H9 (cell line): ENCODE results near the gene TST. TPM values are rescaled to one million over a fixed set of nuclear protein-coding genes. Genes with fewer than 3 reads are reported as not detected.

Source experiments
- DNase-seq: peaks from one replicate; pipeline ENCODE4 v3.0.0-alpha.2; 2017
- H2AFZ ChIP-seq: one replicate; pipeline ENCODE4 v1.6.1; 2013; ENCODE audit warnings: mild to moderate bottlenecking, low read length, control low read depth, moderate library complexity
- H2AK5ac ChIP-seq: 2 replicates; pipeline ENCODE4 v1.6.1; 2013; ENCODE audit warnings: low read length, control low read depth, mixed read lengths; ENCODE audit not compliant: insufficient read length
- H2BK120ac ChIP-seq: one replicate; pipeline ENCODE4 v1.6.1; 2013; ENCODE audit warnings: low read depth, mild to moderate bottlenecking, low read length, control low read depth, inconsistent platforms; ENCODE audit not compliant: poor library complexity, severe bottlenecking
- H2BK12ac ChIP-seq: 2 replicates; pipeline ENCODE4 v1.6.1; 2013; ENCODE audit warnings: low read length, control low read depth, mixed read lengths, low read depth; ENCODE audit not compliant: insufficient read length
- H2BK15ac ChIP-seq: 2 replicates; pipeline ENCODE4 v1.6.1; 2013; ENCODE audit warnings: low read depth, low read length, control low read depth
- H2BK20ac ChIP-seq: one replicate; pipeline ENCODE4 v1.6.1; 2013; ENCODE audit warnings: low read depth, mild to moderate bottlenecking, low read length, control low read depth, inconsistent platforms; ENCODE audit not compliant: poor library complexity, severe bottlenecking
- H2BK5ac ChIP-seq: 2 replicates; pipeline ENCODE4 v1.6.1; 2013; ENCODE audit warnings: low read length, control low read depth, mixed read lengths; ENCODE audit not compliant: insufficient read length
- H3K14ac ChIP-seq: 2 replicates; pipeline ENCODE4 v1.6.1; 2013; ENCODE audit warnings: low read length, control low read depth; ENCODE audit not compliant: insufficient read depth
- H3K18ac ChIP-seq: 2 replicates; pipeline ENCODE4 v1.6.1; 2013; ENCODE audit warnings: low read depth, mild to moderate bottlenecking, mixed read lengths, low read length, control low read depth; ENCODE audit not compliant: insufficient read length
- H3K23ac ChIP-seq: 2 replicates; pipeline ENCODE4 v1.6.1; 2013; ENCODE audit warnings: low read length, control low read depth, mixed read lengths, low read depth; ENCODE audit not compliant: insufficient read length
- H3K23me2 ChIP-seq: 2 replicates; pipeline ENCODE4 v1.6.1; 2013; ENCODE audit warnings: low read depth, mild to moderate bottlenecking, mixed read lengths, low read length, control low read depth; ENCODE audit not compliant: insufficient read length, poor library complexity, severe bottlenecking
- H3K27ac ChIP-seq: 2 replicates; pipeline ENCODE4 v1.5.1; 2013; ENCODE audit warnings: low read length, control low read depth, mixed read lengths, low read depth; ENCODE audit not compliant: insufficient read length
- H3K27me3 ChIP-seq: 2 replicates; pipeline ENCODE4 v1.6.1; 2013; ENCODE audit warnings: low read length, control low read depth, inconsistent platforms; ENCODE audit not compliant: insufficient read depth
- H3K4ac ChIP-seq: 2 replicates; pipeline ENCODE4 v1.6.1; 2013; ENCODE audit warnings: low read depth, mild to moderate bottlenecking, control low read depth, inconsistent platforms, low read length, moderate library complexity
- H3K4me1 ChIP-seq: 2 replicates; pipeline ENCODE4 v1.6.1; 2013; ENCODE audit warnings: low read length, control low read depth, inconsistent platforms; ENCODE audit not compliant: insufficient read depth
- H3K4me2 ChIP-seq: 2 replicates; pipeline ENCODE4 v1.6.1; 2013; ENCODE audit warnings: low read length, control low read depth, mixed read lengths; ENCODE audit not compliant: insufficient read length, insufficient read depth
- H3K56ac ChIP-seq: 2 replicates; pipeline ENCODE4 v1.6.1; 2013; ENCODE audit warnings: low read depth, mild to moderate bottlenecking, mixed read lengths, low read length, control low read depth; ENCODE audit not compliant: insufficient read length
- H3K79me1 ChIP-seq: 2 replicates; pipeline ENCODE4 v1.6.1; 2013; ENCODE audit warnings: low read depth, mild to moderate bottlenecking, moderate library complexity, low read length, control low read depth, inconsistent platforms; ENCODE audit not compliant: insufficient read depth, poor library complexity, severe bottlenecking
- H3K79me2 ChIP-seq: 2 replicates; pipeline ENCODE4 v1.6.1; 2013; ENCODE audit warnings: low read length, control low read depth, inconsistent platforms; ENCODE audit not compliant: insufficient read depth
- H3K9ac ChIP-seq: 2 replicates; pipeline ENCODE4 v1.6.1; 2013; ENCODE audit warnings: low read length, control low read depth, mixed read lengths; ENCODE audit not compliant: insufficient read length; ENCODE audit errors: extremely low read depth
- H3K9me3 ChIP-seq: one replicate; pipeline ENCODE4 v1.6.1; 2013; ENCODE audit warnings: low read depth, low read length, inconsistent platforms; ENCODE audit not compliant: control insufficient read depth
- H3T11ph ChIP-seq: one replicate; pipeline ENCODE4 v1.6.1; 2013; ENCODE audit warnings: mild to moderate bottlenecking, low read length, control low read depth, inconsistent platforms
- H4K20me1 ChIP-seq: one replicate; pipeline ENCODE4 v1.6.1; 2013; ENCODE audit not compliant: control insufficient read depth, insufficient read length, insufficient read depth
- H4K5ac ChIP-seq: 2 replicates; pipeline ENCODE4 v1.6.1; 2013; ENCODE audit warnings: low read depth, mild to moderate bottlenecking, mixed read lengths, low read length, control low read depth; ENCODE audit not compliant: insufficient read length
- H4K8ac ChIP-seq: replicated peaks from 2 replicates; pipeline ENCODE4 v1.6.1; 2013; ENCODE audit warnings: low read length, control low read depth, mixed read lengths, low read depth; ENCODE audit not compliant: insufficient read length
- H4K91ac ChIP-seq: 2 replicates; pipeline ENCODE4 v1.6.1; 2013; ENCODE audit warnings: low read depth, mild to moderate bottlenecking, moderate library complexity, mixed read lengths, low read length, control low read depth; ENCODE audit not compliant: insufficient read length
- H3K27ac Mint-ChIP-seq, 3 experiments: 2 replicates in 2 of 3; 3 replicates in 1 of 3; pipeline ENCODE4 v1.8.0; 2020 to 2021; ENCODE audit warnings: mixed read lengths in 3 of 3, mild to moderate bottlenecking in 1 of 3, moderate library complexity in 1 of 3
- H3K27me3 Mint-ChIP-seq: 2 replicates; pipeline ENCODE4 v1.8.0; 2021; ENCODE audit warnings: low read depth, mild to moderate bottlenecking, moderate library complexity, mixed read lengths
- H3K36me3 Mint-ChIP-seq, 3 experiments: 2 replicates in 2 of 3; 3 replicates in 1 of 3; pipeline ENCODE4 v1.8.0; 2020 to 2021; ENCODE audit warnings: low read depth in 3 of 3, mixed read lengths in 3 of 3; ENCODE audit not compliant: insufficient read depth in 1 of 3
- H3K4me1 Mint-ChIP-seq, 2 experiments: 2 replicates each; pipeline ENCODE4 v1.8.0; 2020; ENCODE audit warnings: mixed read lengths in 2 of 2
- H3K4me3 Mint-ChIP-seq, 2 experiments: 2 replicates in 1 of 2; 3 replicates in 1 of 2; pipeline ENCODE4 v1.8.0; 2020 to 2021; ENCODE audit warnings: mild to moderate bottlenecking in 2 of 2, mixed read lengths in 2 of 2, moderate library complexity in 1 of 2
- H3K9me3 Mint-ChIP-seq, 2 experiments: 2 replicates in 1 of 2; 3 replicates in 1 of 2; pipeline ENCODE4 v1.8.0; 2020; ENCODE audit warnings: mild to moderate bottlenecking in 2 of 2, mixed read lengths in 2 of 2, moderate library complexity in 1 of 2
- CTCF ChIP-seq: fragments of 200-600 bp; sonication (generic); conservative IDR thresholded peaks from 3 replicates; pipeline ENCODE4 v1.8.0; 2021; ENCODE audit warnings: antibody characterized with exemption, mild to moderate bottlenecking
- total RNA-seq: library from RNA; stranded (reverse); gene quantifications from 2 replicates; pipeline ENCODE4 v1.2.1, GENCODE V29; 2021

TST gene
- total RNA-seq, 1 experiment from 2014 or later: 31.9 TPM

GRCh38 chr22:36964106-36964505 is 55.1 kb downstream of the TST start:
- peaks cover 10 to 20% of the 10 kb centered on the region in 2 experiments for H3K4me1 Mint-ChIP-seq
- peaks cover 29% of the 10 kb centered on the region for H3K27me3 Mint-ChIP-seq
- no peak overlapping the region for H2BK5ac ChIP-seq
- H3K9me3 ChIP-seq: no peaks in the 10 kb centered on the region
- no peak overlapping the region for H4K8ac ChIP-seq
- H2AK5ac ChIP-seq: no peak overlapping the region
- no peak overlapping the region for H3K14ac ChIP-seq
- no peak overlapping the region for H3K4ac ChIP-seq
- no peaks in the 10 kb centered on the region for H3K27me3 ChIP-seq
- H3K23ac ChIP-seq: no peak overlapping the region
- no peak overlapping the region for H3K56ac ChIP-seq
- no peaks in the 10 kb centered on the region for H3K4me1 ChIP-seq
- H3T11ph ChIP-seq: no peak overlapping the region
- no peak overlapping the region for H3K4me2 ChIP-seq
- H3K36me3 Mint-ChIP-seq: no peaks in the 10 kb centered on the region
- no peak for TF ChIP-seq CTCF
- no peak overlapping the region for H3K27ac Mint-ChIP-seq
- no peaks in the 10 kb centered on the region for H4K20me1 ChIP-seq
- H4K91ac ChIP-seq: no peak overlapping the region
- no peak overlapping the region for H2BK15ac ChIP-seq
- no peak overlapping the region for H3K18ac ChIP-seq
- DNase-seq: no peak
- no peak overlapping the region for H4K5ac ChIP-seq
- H3K79me1 ChIP-seq: no peaks in the 10 kb centered on the region
- H2BK20ac ChIP-seq: no peak overlapping the region
- H3K27ac ChIP-seq: no peak overlapping the region
- H2BK120ac ChIP-seq: no peak overlapping the region
- H3K4me3 Mint-ChIP-seq: no peak overlapping the region
- H3K23me2 ChIP-seq: no peaks in the 10 kb centered on the region
- H3K9me3 Mint-ChIP-seq: peaks cover 0 to 2% of the 10 kb centered on the region in 2 experiments; a peak in 2 of 5 replicates
- no peak overlapping the region for H2AFZ ChIP-seq
- H3K9ac ChIP-seq: no peak overlapping the region
- no peaks in the 10 kb centered on the region for H3K79me2 ChIP-seq
- no peak overlapping the region for H2BK12ac ChIP-seq
